GM19193 (cell line): ENCODE results near the gene PSMD8.

Experiments
- POLR2A ChIP-seq: IDR thresholded peaks from 4 replicates; pipeline ENCODE4 v1.6.1; 2011; ENCODE audit not compliant: insufficient read depth, insufficient read length; ENCODE audit errors: extremely low read depth

Gene PSMD8

DNA sequence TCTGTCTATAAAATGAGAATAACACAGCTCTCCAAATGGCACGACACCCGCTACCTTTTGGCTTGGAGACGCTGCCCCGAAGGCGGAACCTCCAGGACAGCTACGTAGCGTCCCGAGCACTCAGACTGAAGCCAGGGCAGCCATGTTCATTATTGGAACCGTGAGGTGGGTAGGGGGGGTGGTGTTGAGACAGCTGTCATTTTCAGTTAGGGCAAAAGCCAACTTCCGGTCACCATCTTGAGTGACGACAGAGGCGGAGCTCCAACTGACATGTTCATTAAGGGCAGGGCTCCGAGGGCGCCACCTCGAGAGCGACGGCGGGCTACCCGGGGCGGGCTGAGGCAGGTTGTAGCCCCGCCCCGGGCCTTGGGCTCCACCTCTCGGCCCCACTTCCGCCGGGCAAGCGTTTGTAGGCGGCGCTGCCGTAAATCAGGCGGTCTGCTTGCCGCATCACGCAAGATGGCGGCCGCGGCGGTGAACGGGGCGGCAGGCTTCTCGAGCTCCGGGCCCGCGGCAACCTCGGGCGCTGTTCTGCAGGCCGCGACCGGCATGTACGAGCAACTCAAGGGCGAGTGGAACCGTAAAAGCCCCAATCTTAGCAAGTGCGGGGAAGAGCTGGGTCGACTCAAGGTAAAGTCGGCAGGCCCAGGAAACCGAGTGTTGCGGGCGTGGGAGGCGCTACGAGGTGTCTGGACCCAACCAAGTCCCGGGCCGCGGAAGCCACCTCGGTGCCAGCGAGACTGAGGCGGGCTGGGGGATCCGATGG, at the start of gene PSMD8:
PSMD8 (plus strand) TSS at position 240 of the 766 bp plus-strand sequence; CDS start at position 271, 31 bp downstream.
- peak; percentile 99 for TF ChIP-seq POLR2A

DNA sequence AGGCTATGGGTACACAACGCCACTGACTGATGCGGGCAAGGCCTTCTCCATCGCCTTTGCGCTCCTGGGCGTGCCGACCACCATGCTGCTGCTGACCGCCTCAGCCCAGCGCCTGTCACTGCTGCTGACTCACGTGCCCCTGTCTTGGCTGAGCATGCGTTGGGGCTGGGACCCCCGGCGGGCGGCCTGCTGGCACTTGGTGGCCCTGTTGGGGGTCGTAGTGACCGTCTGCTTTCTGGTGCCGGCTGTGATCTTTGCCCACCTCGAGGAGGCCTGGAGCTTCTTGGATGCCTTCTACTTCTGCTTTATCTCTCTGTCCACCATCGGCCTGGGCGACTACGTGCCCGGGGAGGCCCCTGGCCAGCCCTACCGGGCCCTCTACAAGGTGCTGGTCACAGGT, 47.8 kb upstream of the PSMD8 start:
- no peak for TF ChIP-seq POLR2A

DNA sequence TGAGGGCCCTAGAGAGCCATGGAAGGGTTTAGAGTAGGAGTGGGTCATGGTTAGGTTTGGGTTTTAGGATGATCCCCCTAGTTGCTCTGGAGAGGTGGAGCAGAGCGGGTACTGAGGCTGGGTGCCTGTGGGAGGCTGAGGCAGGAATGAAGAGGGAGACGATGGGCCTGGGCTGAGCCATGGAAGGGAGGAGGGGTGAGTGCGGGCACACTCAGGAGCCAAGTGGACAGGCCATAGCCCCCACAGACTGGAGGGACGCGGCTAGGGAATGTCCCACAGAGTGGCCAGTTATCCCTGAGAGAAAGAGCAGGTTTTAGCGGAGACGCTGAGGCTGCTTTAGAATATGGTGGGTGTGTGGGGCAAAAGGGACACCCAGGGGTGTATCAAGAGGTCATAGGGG, 44.7 kb upstream of the PSMD8 start:
- TF ChIP-seq POLR2A, result no peak

DNA sequence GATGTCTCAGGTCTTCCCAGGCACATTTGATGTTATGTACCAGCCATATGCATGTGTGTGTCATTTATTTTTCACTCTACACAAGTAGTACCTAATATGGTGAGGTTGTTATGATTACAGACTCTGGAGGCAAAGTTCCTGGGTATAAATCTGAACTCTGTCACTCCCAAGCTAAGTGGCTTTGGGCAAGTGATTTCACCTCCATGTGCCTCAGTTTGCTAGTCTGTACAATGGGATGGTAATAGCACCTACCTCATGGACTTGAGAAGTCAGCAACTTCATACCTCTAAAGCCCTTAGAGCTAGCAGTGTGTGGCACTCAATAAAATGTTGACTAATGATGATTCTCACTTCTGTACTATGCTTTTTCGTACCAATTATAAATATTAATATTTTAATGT, 42.6 kb upstream of the PSMD8 start:
- TF ChIP-seq POLR2A, result no peak

DNA sequence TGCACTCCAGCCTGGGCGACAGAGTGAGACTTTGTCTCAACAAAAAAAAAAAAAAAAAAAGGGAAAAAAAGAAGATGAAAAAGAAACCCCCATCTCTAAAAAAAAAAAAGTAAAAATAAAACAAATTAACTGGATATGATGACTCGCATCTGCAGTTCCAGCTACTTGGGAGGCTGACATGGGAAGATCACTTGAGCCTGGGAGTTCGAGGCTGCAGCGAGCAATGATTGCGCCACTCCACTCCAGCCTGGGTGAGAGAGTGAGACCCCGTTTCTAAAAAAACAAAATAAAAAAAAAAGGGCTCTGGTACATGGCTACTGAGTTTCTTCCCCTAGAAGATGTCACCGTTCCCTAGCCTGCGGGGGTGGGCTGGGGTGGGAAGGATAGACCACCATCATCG, 41.1 kb upstream of the PSMD8 start:
- no peak for TF ChIP-seq POLR2A

DNA sequence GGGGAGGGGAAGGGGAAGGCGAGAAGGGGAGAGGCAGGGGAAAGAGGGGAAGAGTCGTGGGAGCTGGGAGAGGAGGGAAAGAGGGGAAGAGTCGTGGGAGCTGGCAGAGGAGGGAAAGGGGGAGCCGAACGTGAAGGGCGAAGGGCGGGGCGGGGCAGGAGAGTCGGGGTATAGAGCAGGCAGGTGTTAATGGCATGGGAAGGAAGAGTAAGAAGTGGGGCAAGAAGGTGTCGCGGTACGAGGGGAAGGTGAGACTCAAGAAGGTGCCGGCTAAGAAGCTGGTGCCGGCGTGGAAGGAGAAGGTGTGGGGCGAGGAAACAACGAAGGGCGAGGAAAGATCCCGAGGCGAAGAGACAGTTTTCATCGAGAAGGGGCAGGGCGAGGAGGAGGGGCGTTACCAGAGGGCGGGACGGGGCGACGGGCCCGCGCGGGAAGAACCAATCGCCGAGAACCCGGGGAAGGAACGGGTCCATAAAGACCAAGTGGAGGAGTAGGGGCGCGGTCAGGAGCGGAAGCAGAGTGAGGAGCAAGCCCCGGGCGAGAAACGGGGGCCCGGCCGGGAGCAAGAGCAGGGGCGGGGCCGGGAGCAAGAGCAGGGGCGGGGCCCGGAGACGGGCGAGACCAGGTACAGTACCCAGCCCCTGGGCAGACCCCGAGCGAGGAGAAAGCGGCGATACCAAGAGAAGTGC, 38.3 kb upstream of the PSMD8 start:
- peak; percentile 57 for TF ChIP-seq POLR2A

DNA sequence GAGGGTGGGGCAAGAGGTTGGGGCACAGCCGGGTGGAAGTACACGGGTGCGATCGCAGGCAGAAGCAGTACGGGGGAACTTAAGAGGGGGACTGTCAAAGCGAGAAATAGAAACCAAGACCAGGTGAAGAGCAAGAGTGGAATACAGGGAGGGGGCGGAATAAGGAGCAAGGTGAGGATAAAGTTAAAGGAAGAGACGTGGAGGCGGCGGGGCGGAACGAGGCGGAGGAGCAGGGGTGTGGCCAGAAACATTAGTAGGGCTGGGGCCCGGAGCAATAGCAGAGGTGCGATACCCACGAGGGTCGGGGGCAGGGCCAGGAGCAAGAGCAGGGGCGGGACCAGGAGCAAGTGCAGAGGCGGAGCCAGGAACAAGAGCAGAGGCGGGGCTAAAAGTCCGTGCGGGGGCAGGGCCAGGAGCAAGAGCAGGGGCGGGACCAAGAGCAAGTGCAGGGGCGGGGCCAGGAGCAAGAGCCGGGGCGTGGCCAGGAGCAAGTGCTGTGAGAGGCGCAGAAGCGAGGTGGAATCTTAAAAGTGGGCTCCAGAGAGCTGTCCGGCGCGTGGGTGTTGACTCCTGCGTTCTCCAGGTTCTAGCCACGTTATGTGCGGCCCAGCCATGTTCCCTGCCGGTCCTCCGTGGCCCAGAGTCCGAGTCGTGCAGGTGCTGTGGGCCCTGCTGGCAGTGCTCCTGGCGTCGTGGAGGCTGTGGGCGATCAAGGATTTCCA, 37.6 kb upstream of the PSMD8 start:
- peak; percentile 34 for TF ChIP-seq POLR2A

DNA sequence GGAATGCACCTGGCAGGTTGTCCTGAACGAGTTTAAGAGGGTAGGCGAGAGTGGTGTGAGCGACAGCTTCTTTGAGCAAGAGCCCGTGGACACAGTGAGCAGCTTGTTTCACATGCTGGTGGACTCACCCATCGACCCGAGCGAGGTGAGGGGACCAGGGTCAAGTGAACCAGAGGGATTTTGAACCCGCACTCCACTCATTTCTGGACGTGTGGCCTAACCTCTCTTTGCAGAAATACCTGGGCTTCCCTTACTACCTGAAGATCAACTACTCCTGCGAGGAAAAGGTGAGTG, 37.1 kb upstream of the PSMD8 start:
- TF ChIP-seq POLR2A, result no peak

DNA sequence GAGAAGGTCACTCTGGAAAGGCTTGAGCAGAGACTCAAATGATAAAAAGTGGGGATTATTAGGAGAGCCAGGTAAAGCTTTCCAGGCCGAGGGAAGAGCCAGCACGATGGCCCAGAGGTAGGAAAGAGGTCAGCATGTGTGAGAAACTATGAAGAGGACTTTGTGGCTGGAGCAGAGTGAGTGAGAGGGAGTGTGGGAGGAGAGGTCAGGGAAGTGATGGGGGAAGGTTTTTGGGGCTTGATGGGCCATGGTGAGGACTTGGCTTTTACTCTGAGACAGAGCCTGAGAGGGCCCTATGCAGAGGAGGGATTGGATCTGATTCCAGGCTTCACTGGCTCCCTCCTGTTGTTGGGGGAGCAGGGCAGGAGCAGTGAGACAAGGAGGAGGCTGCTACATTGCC, 33.4 kb upstream of the PSMD8 start:
- TF ChIP-seq POLR2A, result no peak

DNA sequence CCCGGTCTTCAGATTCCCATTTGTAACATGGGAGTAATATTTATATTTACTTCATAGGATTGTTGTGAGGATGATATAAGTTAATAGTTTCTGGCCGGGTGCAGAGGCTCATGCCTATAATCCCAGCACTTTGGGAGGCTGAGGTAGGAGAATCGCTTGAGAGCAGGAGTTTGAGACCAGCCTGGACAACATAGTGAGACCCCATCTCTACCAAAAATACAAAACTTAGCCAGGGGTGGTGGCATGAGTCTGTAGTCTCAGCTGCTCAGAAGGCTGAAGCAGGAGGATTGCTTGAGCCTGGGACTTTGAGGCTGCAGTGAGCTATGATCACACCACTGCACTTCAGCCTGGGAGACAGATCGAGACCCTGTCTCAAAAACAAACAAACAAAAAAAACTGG, 27.5 kb upstream of the PSMD8 start:
- TF ChIP-seq POLR2A, result no peak

DNA sequence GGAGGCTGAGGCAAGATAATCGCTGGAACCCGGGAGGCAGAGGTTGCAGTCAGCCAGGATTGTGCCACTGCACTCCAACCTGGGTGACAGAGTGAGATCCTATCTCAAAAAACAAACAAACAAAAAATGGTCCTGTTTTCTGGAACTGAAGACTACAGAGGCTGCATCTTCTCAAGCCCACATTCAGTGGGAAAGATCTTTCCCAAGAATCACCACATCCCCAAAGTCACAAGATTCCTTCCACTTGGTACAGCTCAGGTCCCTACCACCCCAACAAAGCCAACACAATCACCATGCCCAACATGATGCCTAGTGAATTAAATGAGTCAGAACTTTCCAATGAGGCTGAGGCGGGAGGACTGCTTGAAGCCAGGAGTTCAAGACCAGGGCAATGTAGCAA, 23.5 kb upstream of the PSMD8 start:
- TF ChIP-seq POLR2A, result no peak

DNA sequence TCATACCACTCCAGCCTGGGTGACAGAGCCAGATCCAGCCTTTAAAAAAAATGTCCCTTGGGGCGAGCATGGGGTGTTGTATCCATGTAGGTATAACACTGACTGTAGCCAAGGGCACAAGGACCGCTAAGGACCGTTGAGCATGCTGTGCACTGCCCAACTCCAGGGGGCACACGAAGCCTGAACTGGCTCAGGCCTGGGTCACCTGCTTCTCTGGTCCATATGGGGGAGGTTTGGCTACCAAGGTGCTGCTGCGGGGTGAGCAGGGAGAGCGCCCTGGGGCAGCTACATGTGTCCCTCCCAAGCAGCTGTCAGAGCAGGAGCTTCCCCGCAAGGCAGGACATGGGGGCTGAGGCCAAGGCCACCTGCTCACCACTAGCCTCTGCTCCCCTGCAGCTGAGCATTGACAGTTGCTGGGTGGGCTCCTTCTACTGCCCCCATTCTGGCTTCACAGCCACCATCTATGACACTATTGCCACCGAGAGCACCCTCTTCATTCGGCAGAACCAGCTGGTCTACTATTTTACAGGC, 22.4 kb upstream of the PSMD8 start:
- no peak for TF ChIP-seq POLR2A

DNA sequence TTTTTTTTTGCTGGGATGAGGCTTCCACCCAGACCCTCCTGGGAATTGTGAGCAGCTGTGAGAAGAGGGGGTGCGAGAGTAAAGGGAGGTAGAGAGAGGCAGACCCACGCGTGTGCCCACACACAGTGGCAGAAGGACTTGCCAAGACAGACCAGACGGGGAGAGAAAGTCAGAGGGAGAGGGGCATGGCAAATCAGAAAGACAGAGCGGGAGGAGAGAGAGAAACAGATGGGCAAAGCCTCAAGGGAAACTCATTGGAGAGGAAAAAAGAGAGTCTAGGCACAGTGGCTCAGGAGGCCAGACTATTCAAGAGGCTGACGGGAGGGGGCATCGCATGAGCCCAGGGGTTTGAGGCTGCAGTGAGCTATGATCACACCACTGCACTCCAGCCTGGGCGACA, 21.8 kb upstream of the PSMD8 start:
- no peak for TF ChIP-seq POLR2A

DNA sequence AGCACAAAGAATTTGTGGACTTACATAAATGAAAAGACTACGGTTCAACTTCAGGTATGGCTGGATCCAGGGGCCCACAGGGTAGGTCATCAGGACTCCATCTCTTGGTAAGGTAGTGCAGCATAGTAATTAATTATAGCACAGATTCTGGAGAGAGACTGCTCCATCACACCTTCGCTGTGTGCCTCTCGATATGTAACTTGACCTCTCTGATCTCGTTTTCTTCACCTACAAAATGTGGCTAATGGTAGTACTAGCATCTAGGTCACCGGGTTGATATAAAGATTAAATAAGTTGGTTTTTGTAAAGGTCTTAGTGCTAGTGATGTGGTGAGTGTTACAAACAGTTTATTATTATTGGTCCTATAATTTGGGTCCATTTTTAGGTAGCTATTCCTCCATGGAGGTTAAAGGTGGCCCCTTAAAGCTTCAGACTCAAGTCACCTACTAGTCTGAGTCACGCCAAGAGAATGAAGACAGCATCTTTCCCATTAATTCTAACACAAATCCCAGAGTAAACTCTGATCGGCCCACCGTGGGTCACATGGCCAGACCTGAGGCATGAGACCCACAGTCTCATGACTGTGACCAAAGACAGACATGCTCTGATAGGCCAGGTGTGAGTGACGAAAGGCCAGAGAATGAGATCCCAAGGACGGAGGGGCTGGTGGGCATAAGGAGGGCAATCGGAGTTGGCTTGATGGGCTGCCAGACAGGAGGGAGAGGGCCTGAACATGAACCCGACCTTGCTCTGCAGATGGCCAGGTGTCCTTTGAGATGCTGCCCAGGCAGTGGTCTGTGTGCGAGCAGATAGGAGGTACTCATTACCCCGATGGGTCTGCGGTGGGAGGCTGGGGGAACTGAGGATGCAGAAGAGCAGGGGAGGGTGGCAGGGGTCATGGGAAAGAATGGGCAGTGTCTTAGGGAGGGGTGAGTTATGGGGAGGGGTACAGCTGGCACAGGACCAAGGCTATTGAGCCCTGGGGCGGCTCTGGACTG, 18.3 kb upstream of the PSMD8 start:
- no peak for TF ChIP-seq POLR2A
